HFFc6 (cell line): ENCODE measurements around the gene KCNIP4. TPM values are rescaled to one million over a fixed set of nuclear protein-coding genes. Genes with fewer than 3 reads are reported as not detected.

Source experiments
- DNase-seq: peaks from one replicate; pipeline ENCODE4 v3.0.0-alpha.2; 2018
- H3K27ac Mint-ChIP-seq: 2 replicates; pipeline ENCODE4 v1.8.0; 2020; ENCODE audit warnings: mild to moderate bottlenecking, mixed read lengths
- H3K27me3 Mint-ChIP-seq: 2 replicates; pipeline ENCODE4 v1.8.0; 2021; ENCODE audit warnings: mild to moderate bottlenecking, moderate library complexity, mixed read lengths; ENCODE audit not compliant: insufficient read depth
- H3K36me3 Mint-ChIP-seq: 2 replicates; pipeline ENCODE4 v1.8.0; 2021; ENCODE audit warnings: low read depth, mixed read lengths
- H3K4me1 Mint-ChIP-seq: 2 replicates; pipeline ENCODE4 v1.8.0; 2020; ENCODE audit warnings: low read depth, mixed read lengths
- H3K4me3 Mint-ChIP-seq: 2 replicates; pipeline ENCODE4 v1.8.0; 2020; ENCODE audit warnings: mild to moderate bottlenecking, moderate library complexity, mixed read lengths
- H3K9me3 Mint-ChIP-seq: 2 replicates; pipeline ENCODE4 v1.8.0; 2020; ENCODE audit warnings: mild to moderate bottlenecking, mixed read lengths
- CTCF ChIP-seq: fragments of 200-600 bp; sonication (generic); IDR thresholded peaks from 2 replicates; pipeline ENCODE4 v1.5.0; 2021; ENCODE audit warnings: antibody characterized with exemption, mild to moderate bottlenecking
- total RNA-seq, 6 experiments: library from RNA; stranded (reverse); fragmentation: NEBNext Ultra II Directional; extraction: Animal tissue kit (Norgen Biotek cat#: 25700); gene quantifications; 2 replicates in 1 of 6; 3 replicates in 5 of 6; pipeline ENCODE4 v1.2.3, GENCODE V29; 2021

KCNIP4 gene
- total RNA-seq, 6 experiments from 2014 or later, result not detected

DNA sequence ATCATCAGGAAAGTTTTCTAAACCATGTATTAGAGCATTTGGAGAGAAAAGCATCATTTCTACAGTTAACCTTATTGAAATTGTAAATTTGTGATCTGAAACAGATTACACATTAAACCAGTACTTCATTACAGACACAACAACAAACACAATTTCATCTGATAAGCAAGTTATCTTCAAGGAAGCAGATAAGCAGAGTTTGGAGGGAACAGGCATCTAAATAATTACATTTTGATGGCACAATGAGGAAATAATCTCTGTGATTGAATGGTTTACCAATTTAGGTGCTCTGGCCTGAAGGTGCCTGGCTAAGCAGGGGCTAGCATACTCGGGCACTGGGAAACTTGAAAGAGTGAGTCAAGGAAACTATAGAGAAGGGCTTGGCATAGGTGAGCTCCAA, 628.5 kb downstream of the KCNIP4 start:
- DNase-seq, result no peak
- H3K27ac Mint-ChIP-seq, result no peak overlapping the region
- no peaks in the 10 kb centered on the region for H3K27me3 Mint-ChIP-seq
- no peak overlapping the region for H3K4me3 Mint-ChIP-seq
- TF ChIP-seq CTCF, result no peak
- H3K4me1 Mint-ChIP-seq, result no peaks in the 10 kb centered on the region
- peaks cover 63% of the 10 kb centered on the region for H3K9me3 Mint-ChIP-seq
- H3K36me3 Mint-ChIP-seq, result 0 out of 2 replicates have a peak, but pooled peaks cover 5% of the 10 kb centered on the region

- Mint-ChIP-seq H3K4me1 (no peaks in the 10 kb centered on the region), H3K27me3 (no peaks in the 10 kb centered on the region; the same call in 1 of the 2 replicates), H3K27ac (no peak overlapping the region), H3K4me3 (no peak overlapping the region), H3K9me3 (peaks cover 16% of the 10 kb centered on the region), H3K36me3 (no peaks in the 10 kb centered on the region)
- no peak for TF ChIP-seq CTCF
- no peak for DNase-seq
Observed at GRCh38 chr4:21307709-21308108, 640.9 kb downstream of the KCNIP4 start.

- TF ChIP-seq CTCF, result no peak
- Mint-ChIP-seq H3K4me3 (no peak overlapping the region), H3K27me3 (no peaks in the 10 kb centered on the region)
Observed at GRCh38 chr4:21304540-21304887, 644.1 kb downstream of the KCNIP4 start.

GRCh38 chr4:21290562-21290961, 658.0 kb downstream of the KCNIP4 start:
- DNase-seq, result no peak
- Mint-ChIP-seq H3K36me3 (peaks cover 8% of the 10 kb centered on the region; the same call in 1 of the 2 replicates), H3K4me3 (no peak overlapping the region), H3K27me3 (no peaks in the 10 kb centered on the region), H3K27ac (no peak overlapping the region), H3K9me3 (peaks cover 24% of the 10 kb centered on the region), H3K4me1 (no peaks in the 10 kb centered on the region)
- no peak for TF ChIP-seq CTCF

More at GRCh38 chr4:21304540-21304887, 644.1 kb downstream of the KCNIP4 start:
- no peaks in the 10 kb centered on the region for H3K4me1 Mint-ChIP-seq
- no peaks in the 10 kb centered on the region for H3K36me3 Mint-ChIP-seq
- peaks cover 6% of the 10 kb centered on the region for H3K9me3 Mint-ChIP-seq
- no peak for DNase-seq
- no peak overlapping the region for H3K27ac Mint-ChIP-seq

DNA sequence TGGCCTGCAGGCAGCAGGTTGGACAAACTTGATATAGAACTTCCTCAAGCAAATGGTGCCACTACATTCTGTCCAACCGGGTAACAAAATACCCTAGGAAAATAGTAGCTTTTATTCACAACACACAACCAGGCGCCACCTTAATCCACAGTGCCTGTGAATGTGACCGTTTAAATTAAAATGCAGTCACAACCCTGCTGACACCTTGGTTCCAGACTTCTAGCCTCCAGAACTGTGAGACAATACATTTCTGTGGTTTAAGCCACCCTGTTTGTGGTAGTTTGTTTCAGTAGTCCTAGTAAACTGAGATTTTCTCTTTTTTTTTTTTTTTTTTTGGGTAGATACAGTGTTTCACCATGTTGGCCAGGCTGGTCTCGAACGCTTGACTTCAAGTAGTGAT, 672.5 kb downstream of the KCNIP4 start:
- H3K36me3 Mint-ChIP-seq, result no peaks in the 10 kb centered on the region
- peaks cover 26% of the 10 kb centered on the region for H3K9me3 Mint-ChIP-seq
- no peaks in the 10 kb centered on the region for H3K4me1 Mint-ChIP-seq
- DNase-seq, result no peak
- H3K27me3 Mint-ChIP-seq, result no peaks in the 10 kb centered on the region
- H3K4me3 Mint-ChIP-seq, result no peak overlapping the region
- TF ChIP-seq CTCF, result no peak
- no peak overlapping the region for H3K27ac Mint-ChIP-seq

- Mint-ChIP-seq H3K9me3 (peaks cover 34% of the 10 kb centered on the region), H3K27me3 (no peaks in the 10 kb centered on the region), H3K4me3 (no peak overlapping the region), H3K36me3 (no peaks in the 10 kb centered on the region), H3K4me1 (no peaks in the 10 kb centered on the region), H3K27ac (no peak overlapping the region)
- no peak for TF ChIP-seq CTCF
- no peak for DNase-seq
Observed at GRCh38 chr4:21271439-21272052, 677.0 kb downstream of the KCNIP4 start.
